AG09309 (cell line): ENCODE data around the gene CHD8.

Source experiments
- DNase-seq: peaks from one replicate; pipeline ENCODE4 v3.0.0-alpha.2; 2010; ENCODE audit warnings: low read depth
- H3K4me3 ChIP-seq: 2 replicates; pipeline ENCODE4 v1.5.1; 2011; ENCODE audit warnings: mild to moderate bottlenecking, low read depth, low read length, moderate library complexity; ENCODE audit not compliant: control insufficient read depth
- CTCF ChIP-seq: IDR thresholded peaks from 2 replicates; pipeline ENCODE4 v1.5.1; 2011; ENCODE audit warnings: mild to moderate bottlenecking, low read depth, low read length, inconsistent platforms; ENCODE audit not compliant: insufficient read depth, control insufficient read depth; ENCODE audit errors: missing control alignments

CHD8 gene

GRCh38 chr14:21406213-21406612 lies 49.7 kb downstream of the CHD8 start:
- no peak overlapping the region for H3K4me3 ChIP-seq
- no peak for TF ChIP-seq CTCF
- no peak for DNase-seq

- no peak for TF ChIP-seq CTCF
- no peak for DNase-seq
- no peak overlapping the region for H3K4me3 ChIP-seq
Measured at GRCh38 chr14:21405097-21405496, 50.8 kb downstream of the CHD8 start.

- DNase-seq, result no peak
- TF ChIP-seq CTCF, result no peak
- no peak overlapping the region for H3K4me3 ChIP-seq
Measured at GRCh38 chr14:21399311-21399870, 56.5 kb downstream of the CHD8 start.

GRCh38 chr14:21398901-21399300 lies 57.0 kb downstream of the CHD8 start:
- no peak overlapping the region for H3K4me3 ChIP-seq

GRCh38 chr14:21395450-21395849 lies 60.5 kb downstream of the CHD8 start:
- no peak for DNase-seq
- no peak overlapping the region for H3K4me3 ChIP-seq
- no peak for TF ChIP-seq CTCF

More at GRCh38 chr14:21398901-21399300, 57.0 kb downstream of the CHD8 start:
- no peak for TF ChIP-seq CTCF
- DNase-seq, result no peak

GRCh38 chr14:21385188-21385904 lies 70.6 kb downstream of the CHD8 start:
- no peak for TF ChIP-seq CTCF
- no peak for DNase-seq
- no peak overlapping the region for H3K4me3 ChIP-seq
